PC-9 (cell line): ENCODE results near the gene DLK1. TPM values are rescaled to one million over a fixed set of nuclear protein-coding genes. Genes with fewer than 3 reads are reported as not detected.

ENCODE experiments used
- BruUV-seq: library from RNA; stranded (reverse); fragments of 400-500 nt; replicated peaks from 2 replicates; lab custom pipeline; 2021; lab: Mats Ljungman, UMichigan
- CTCF ChIA-PET: fragments of 300-600 bp; sonication (Branson Sonifier 250); formaldehyde crosslinking; loops from one replicate; lab custom pipeline; 2022; ENCODE audit warnings: antibody characterized with exemption; lab: Charles Lee
- POLR2A ChIA-PET: fragments of 300-600 bp; sonication (Branson Sonifier 250); formaldehyde crosslinking; loops from one replicate; lab custom pipeline; 2022; ENCODE audit warnings: antibody characterized with exemption; ENCODE audit not compliant: unreplicated experiment; lab: Charles Lee
- DNase-seq, 2 experiments: peaks; one replicate each; pipeline versions ENCODE4 v3.0.0 to v3.0.0-alpha.2; 2015 to 2022; ENCODE audit warnings: mixed read lengths in 1 of 2
- H2AFZ ChIP-seq: fragments of 200-600 bp; sonication (generic); 2 replicates; pipeline ENCODE4 v1.8.1; 2017; ENCODE audit warnings: antibody characterized with exemption
- H3F3A ChIP-seq: fragments of 200-600 bp; sonication (generic); 2 replicates; pipeline ENCODE4 v1.8.1; 2017; ENCODE audit warnings: antibody characterized with exemption, mild to moderate bottlenecking, low read depth; ENCODE audit not compliant: insufficient read depth
- H3K27ac ChIP-seq: fragments of 200-600 bp; sonication (generic); 2 replicates; pipeline ENCODE4 v1.6.1; 2016; ENCODE audit warnings: mixed run types
- H3K27me3 ChIP-seq: fragments of 200-600 bp; sonication (generic); 2 replicates; pipeline ENCODE4 v1.6.1; 2016; ENCODE audit warnings: low read depth, mixed run types; ENCODE audit not compliant: insufficient read depth
- H3K36me3 ChIP-seq: fragments of 200-600 bp; sonication (generic); 2 replicates; pipeline ENCODE4 v1.6.1; 2016; ENCODE audit warnings: low read depth, mixed run types
- H3K4me1 ChIP-seq: fragments of 200-600 bp; sonication (generic); replicated peaks from 2 replicates; pipeline ENCODE4 v1.6.1; 2016; ENCODE audit warnings: mixed run types; ENCODE audit not compliant: insufficient read depth
- H3K4me2 ChIP-seq: fragments of 200-600 bp; sonication (generic); 2 replicates; pipeline ENCODE4 v1.6.1; 2017; ENCODE audit warnings: mixed run types
- H3K4me3 ChIP-seq: fragments of 200-600 bp; sonication (generic); 2 replicates; pipeline ENCODE4 v1.6.1; 2016; ENCODE audit warnings: mixed run types
- H3K79me2 ChIP-seq: fragments of 200-600 bp; sonication (generic); 2 replicates; pipeline ENCODE4 v1.6.1; 2017; ENCODE audit warnings: low read depth, mixed run types
- H3K9me2 ChIP-seq: fragments of 200-600 bp; sonication (generic); 2 replicates; pipeline ENCODE4 v1.8.1; 2017; ENCODE audit warnings: mild to moderate bottlenecking; ENCODE audit not compliant: insufficient read depth
- H3K9me3 ChIP-seq: fragments of 200-600 bp; sonication (generic); 2 replicates; pipeline ENCODE4 v1.8.1; 2016; ENCODE audit warnings: low read depth; ENCODE audit not compliant: insufficient read depth
- H4K20me1 ChIP-seq: fragments of 200-600 bp; sonication (generic); 2 replicates; pipeline ENCODE4 v1.8.1; 2017; ENCODE audit not compliant: insufficient read depth
- EZH2 ChIP-seq: fragments of 200-600 bp; sonication (generic); IDR thresholded peaks from 2 replicates; pipeline ENCODE4 v1.8.0; 2017; ENCODE audit warnings: antibody characterized with exemption, low read depth
- intact Hi-C: fragments of 100-400 bp; cut with micrococcal nuclease; formaldehyde crosslinking; loops from one replicate; pipeline ENCODE4 v1.10.0; 2022; ENCODE audit not compliant: unreplicated experiment
- total RNA-seq: library from RNA; stranded (reverse); gene quantifications from 2 replicates; pipeline ENCODE4 v1.2.3, GENCODE V29; 2021
- TF ChIP-seq, protein P1 (sequence below): fragments of 200-600 bp; sonication (generic); conservative IDR thresholded peaks from 2 replicates; pipeline ENCODE4 v1.6.1; 2017; ENCODE audit warnings: mixed run types, antibody characterized with exemption, mild to moderate bottlenecking, moderate library complexity

Gene DLK1
- total RNA-seq, 1 experiment from 2014 or later: not detected

DNA sequence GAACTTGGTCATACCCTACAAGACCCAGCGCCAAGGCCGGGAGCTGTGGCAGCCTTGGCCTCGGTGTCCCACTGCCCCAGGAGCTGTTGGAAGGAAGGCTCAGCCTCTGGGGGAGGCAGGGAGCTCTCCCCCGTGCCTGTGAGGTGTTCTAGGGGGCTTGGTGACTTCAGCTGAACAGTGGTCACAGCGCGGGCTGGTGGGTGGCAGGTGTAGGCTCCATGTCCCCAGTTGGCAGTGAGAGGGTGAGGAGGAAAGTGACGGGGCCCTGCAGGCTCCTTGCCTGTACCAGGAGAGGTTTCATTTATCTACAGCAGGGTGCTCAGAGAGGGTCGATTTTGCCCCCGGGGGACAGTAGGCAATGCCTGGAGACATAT is 47.5 kb downstream of the DLK1 start:
- BruUV-seq: no TSS peak
- no peaks in the 10 kb centered on the region for H3F3A ChIP-seq

DNA sequence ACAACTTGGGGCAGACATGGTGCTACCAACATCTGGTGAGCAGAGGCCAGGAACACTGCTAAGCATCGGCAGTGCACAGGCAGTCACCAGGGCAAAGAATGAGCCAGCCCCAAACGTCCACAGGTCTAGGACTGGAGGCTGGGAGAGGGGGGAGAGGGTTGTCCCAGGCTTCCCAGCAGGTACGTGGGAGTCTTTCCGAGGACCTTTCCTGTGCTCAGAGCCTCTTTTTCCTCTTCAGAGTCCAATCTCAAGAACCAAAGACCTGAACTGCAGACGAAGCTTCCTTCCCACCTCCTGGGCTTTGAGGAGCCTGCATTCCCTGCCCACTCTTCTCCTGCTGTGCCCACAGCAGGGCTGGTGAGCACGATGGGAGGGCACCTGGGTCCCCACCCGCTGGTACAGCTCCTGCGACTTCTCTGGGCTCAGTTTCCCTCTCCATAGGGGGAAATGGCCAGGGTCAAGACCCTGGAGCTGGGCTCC is 48.7 kb downstream of the DLK1 start:
- intact Hi-C loops: no loop called here
- H3K9me3 ChIP-seq: no peaks in the 10 kb centered on the region
- H3K36me3 ChIP-seq: no peaks in the 10 kb centered on the region
- H3K79me2 ChIP-seq: no peaks in the 10 kb centered on the region
- no peak overlapping the region for H3K4me3 ChIP-seq
- no peak overlapping the region for H3K27ac ChIP-seq
- no peaks in the 10 kb centered on the region for H3K4me1 ChIP-seq
- no peak for DNase-seq
- no peaks in the 10 kb centered on the region for H3K9me2 ChIP-seq
- TF ChIP-seq EZH2: no peak
- TF ChIP-seq, protein P1, sequence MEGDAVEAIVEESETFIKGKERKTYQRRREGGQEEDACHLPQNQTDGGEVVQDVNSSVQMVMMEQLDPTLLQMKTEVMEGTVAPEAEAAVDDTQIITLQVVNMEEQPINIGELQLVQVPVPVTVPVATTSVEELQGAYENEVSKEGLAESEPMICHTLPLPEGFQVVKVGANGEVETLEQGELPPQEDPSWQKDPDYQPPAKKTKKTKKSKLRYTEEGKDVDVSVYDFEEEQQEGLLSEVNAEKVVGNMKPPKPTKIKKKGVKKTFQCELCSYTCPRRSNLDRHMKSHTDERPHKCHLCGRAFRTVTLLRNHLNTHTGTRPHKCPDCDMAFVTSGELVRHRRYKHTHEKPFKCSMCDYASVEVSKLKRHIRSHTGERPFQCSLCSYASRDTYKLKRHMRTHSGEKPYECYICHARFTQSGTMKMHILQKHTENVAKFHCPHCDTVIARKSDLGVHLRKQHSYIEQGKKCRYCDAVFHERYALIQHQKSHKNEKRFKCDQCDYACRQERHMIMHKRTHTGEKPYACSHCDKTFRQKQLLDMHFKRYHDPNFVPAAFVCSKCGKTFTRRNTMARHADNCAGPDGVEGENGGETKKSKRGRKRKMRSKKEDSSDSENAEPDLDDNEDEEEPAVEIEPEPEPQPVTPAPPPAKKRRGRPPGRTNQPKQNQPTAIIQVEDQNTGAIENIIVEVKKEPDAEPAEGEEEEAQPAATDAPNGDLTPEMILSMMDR: no peak
- H3F3A ChIP-seq: no peaks in the 10 kb centered on the region
- H4K20me1 ChIP-seq: no peaks in the 10 kb centered on the region
- ChIA-PET CTCF (no interaction called here), POLR2A (no interaction called here)
- BruUV-seq: no TSS peak
- no peak overlapping the region for H2AFZ ChIP-seq
- H3K4me2 ChIP-seq: no peak overlapping the region
- peaks cover 82% of the 10 kb centered on the region for H3K27me3 ChIP-seq

More for the DNA sequence above, 47.5 kb downstream of the DLK1 start:
- H3K36me3 ChIP-seq: no peaks in the 10 kb centered on the region
- no peak overlapping the region for H3K4me2 ChIP-seq
- ChIA-PET CTCF (no interaction called here), POLR2A (no interaction called here)
- TF ChIP-seq, protein P1: no peak
- no peaks in the 10 kb centered on the region for H3K79me2 ChIP-seq
- H4K20me1 ChIP-seq: no peaks in the 10 kb centered on the region
- peaks cover 82% of the 10 kb centered on the region for H3K27me3 ChIP-seq
- no peaks in the 10 kb centered on the region for H3K4me1 ChIP-seq
- no peaks in the 10 kb centered on the region for H3K9me2 ChIP-seq
- no peak overlapping the region for H3K4me3 ChIP-seq
- no peak overlapping the region for H3K27ac ChIP-seq
- intact Hi-C loops: no loop called here
- no peaks in the 10 kb centered on the region for H3K9me3 ChIP-seq
- no peak for DNase-seq
- no peak overlapping the region for H2AFZ ChIP-seq

DNA sequence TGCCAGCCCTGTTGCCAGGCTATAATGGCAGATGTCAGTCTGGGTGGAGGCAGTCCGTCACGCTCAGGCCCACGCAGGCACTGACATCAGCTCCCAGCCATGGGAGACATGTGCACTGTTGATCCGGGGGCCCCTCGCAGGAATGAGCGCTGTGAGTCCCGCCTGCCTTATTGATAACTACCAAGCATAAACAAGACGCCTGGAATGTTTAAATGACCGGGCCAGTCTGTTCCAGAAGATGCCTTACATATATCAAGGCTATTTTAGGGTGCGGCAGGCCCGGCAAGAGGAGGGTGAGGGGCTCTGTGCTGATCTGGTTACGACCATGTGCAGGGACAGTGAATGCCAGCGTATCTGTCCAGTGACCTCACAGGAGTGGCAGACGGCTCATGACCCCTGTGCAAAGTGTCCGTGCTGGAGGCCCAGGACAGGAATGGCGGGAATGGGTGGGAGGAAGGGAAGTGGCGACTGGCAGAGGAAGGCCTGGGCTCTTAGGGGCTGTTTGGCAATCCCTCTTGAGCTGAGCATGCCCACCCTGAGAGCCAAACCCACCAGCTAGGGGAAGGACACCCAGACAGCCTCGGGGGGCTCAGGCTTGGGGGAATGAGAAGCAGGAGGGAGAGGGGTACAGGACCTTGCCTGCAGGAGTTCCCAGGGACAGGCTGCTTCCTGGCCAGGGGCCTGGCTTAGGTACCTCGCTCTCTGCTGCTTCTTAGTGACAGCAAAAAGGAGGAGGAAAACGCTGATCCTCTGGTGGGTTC is 49.3 kb downstream of the DLK1 start:
- POLR2A ChIA-PET: no interaction called here
- TF ChIP-seq, protein P1: no peak
- TF ChIP-seq EZH2: no peak

More for the DNA sequence above, 49.3 kb downstream of the DLK1 start:
- Histone ChIP-seq H3K4me2 (no peak overlapping the region), H4K20me1 (no peaks in the 10 kb centered on the region), H3K9me3 (no peaks in the 10 kb centered on the region), H3K27me3 (peaks cover 82% of the 10 kb centered on the region), H3F3A (no peaks in the 10 kb centered on the region), H3K79me2 (no peaks in the 10 kb centered on the region), H2AFZ (no peak overlapping the region), H3K9me2 (no peaks in the 10 kb centered on the region), H3K27ac (no peak overlapping the region), H3K4me3 (no peak overlapping the region), H3K4me1 (no peaks in the 10 kb centered on the region), H3K36me3 (no peaks in the 10 kb centered on the region)
- no peak for DNase-seq
- intact Hi-C loops: no loop called here
- CTCF ChIA-PET: no interaction called here
- no TSS peak for BruUV-seq
